Activated CD8-positive, alpha-beta T cell treated with anti-CD3 and anti-CD28 coated beads, Interleukin-2, amount 10 ng/mL, durations not matched to agents 7 days and 5 days (primary cell): ENCODE data around the gene FGD4. TPM values are rescaled to one million over a fixed set of nuclear protein-coding genes. Genes with fewer than 3 reads are reported as not detected.

Experiments
- ATAC-seq: fragments of 150-1000 bp; cut with Tn5 transposase; one replicate; pipeline ENCODE4 v1.10.0; 2021; ENCODE audit warnings: moderate library complexity
- CTCF ChIA-PET: fragments of 350-600 bp; sonication (Branson Sonifier 250); formaldehyde crosslinking; loops from one replicate; lab custom pipeline; 2021; ENCODE audit warnings: antibody characterized with exemption; lab: Charles Lee
- POLR2A ChIA-PET: fragments of 350-600 bp; sonication (Branson Sonifier 250); formaldehyde crosslinking; loops from one replicate; lab custom pipeline; 2021; ENCODE audit warnings: antibody characterized with exemption; lab: Charles Lee
- DNase-seq: peaks from one replicate; pipeline ENCODE4 v3.0.0-alpha.2; 2020
- H3K27ac Mint-ChIP-seq: one replicate; pipeline ENCODE4 v1.8.0; 2021; ENCODE audit warnings: mild to moderate bottlenecking, mixed read lengths
- H3K27me3 Mint-ChIP-seq: one replicate; pipeline ENCODE4 v1.8.0; 2021; ENCODE audit warnings: low read depth, mixed read lengths
- H3K36me3 Mint-ChIP-seq: one replicate; pipeline ENCODE4 v1.8.0; 2021; ENCODE audit warnings: low read depth, mixed read lengths
- H3K4me1 Mint-ChIP-seq: one replicate; pipeline ENCODE4 v1.8.0; 2021; ENCODE audit warnings: low read depth, mixed read lengths
- H3K4me3 Mint-ChIP-seq: one replicate; pipeline ENCODE4 v1.8.0; 2021; ENCODE audit warnings: mild to moderate bottlenecking, mixed read lengths
- H3K9me3 Mint-ChIP-seq: one replicate; pipeline ENCODE4 v1.8.0; 2022; ENCODE audit warnings: mixed read lengths; ENCODE audit not compliant: insufficient read depth
- total RNA-seq, 2 experiments: library from RNA; stranded (reverse); gene quantifications; one replicate each; pipeline ENCODE4 v1.2.3, GENCODE V29; 2021

Gene FGD4
- under 1 TPM; 0.66 to 0.68 TPM for total RNA-seq

GRCh38 chr12:32399370-32400113 lies at the start of gene FGD4:
Gene FGD4, plus strand, starts transcription at chr12:32399558.
- no peaks in the 10 kb centered on the region for H3K9me3 Mint-ChIP-seq
- H3K27me3 Mint-ChIP-seq = peaks cover 29% of the 10 kb centered on the region
- peaks cover 12% of the 10 kb centered on the region for H3K4me1 Mint-ChIP-seq
- CTCF ChIA-PET = interaction anchor here (1.1 kb wide), 1 partner anchor 356 kb away, joined by 3 read pairs; the partner anchor contains the start of gene YARS2
- peak within 1 kb of the TSS; percentile 83 for H3K4me3 Mint-ChIP-seq
- ATAC-seq = peak; percentile 91
- peak within 1 kb of the TSS; percentile 13 for H3K27ac Mint-ChIP-seq
- H3K36me3 Mint-ChIP-seq = no peaks in the 10 kb centered on the region
- POLR2A ChIA-PET = no interaction called here
- DNase-seq = peak; percentile 78

- no peak for ATAC-seq
- Mint-ChIP-seq H3K4me3 (no peak overlapping the region), H3K4me1 (no peaks in the 10 kb centered on the region), H3K9me3 (no peaks in the 10 kb centered on the region), H3K36me3 (no peaks in the 10 kb centered on the region), H3K27me3 (no peaks in the 10 kb centered on the region), H3K27ac (no peak overlapping the region)
- ChIA-PET CTCF (interaction anchor here (0.8 to 1.4 kb wide), 2 partner anchors 12 to 24 kb away, joined by 3 to 4 read pairs; no protein-coding TSS in a partner anchor), POLR2A (no interaction called here)
- DNase-seq = no peak
Observed at GRCh38 chr12:32353540-32353939, 45.8 kb upstream of the FGD4 start.

GRCh38 chr12:32357601-32358249 lies 41.6 kb upstream of the FGD4 start:
- no peak overlapping the region for H3K27ac Mint-ChIP-seq
- CTCF ChIA-PET = no interaction called here
- no peak overlapping the region for H3K4me3 Mint-ChIP-seq
- ATAC-seq (no peak), DNase-seq (no peak)
- no peaks in the 10 kb centered on the region for H3K36me3 Mint-ChIP-seq
- H3K9me3 Mint-ChIP-seq = no peaks in the 10 kb centered on the region
- no peaks in the 10 kb centered on the region for H3K27me3 Mint-ChIP-seq
- POLR2A ChIA-PET = no interaction called here
- H3K4me1 Mint-ChIP-seq = no peaks in the 10 kb centered on the region

- Mint-ChIP-seq H3K9me3 (no peaks in the 10 kb centered on the region), H3K4me3 (no peak overlapping the region), H3K27ac (no peak overlapping the region), H3K36me3 (no peaks in the 10 kb centered on the region), H3K27me3 (no peaks in the 10 kb centered on the region), H3K4me1 (no peaks in the 10 kb centered on the region)
- ATAC-seq (no peak), DNase-seq (no peak)
- CTCF ChIA-PET = no interaction called here
- POLR2A ChIA-PET = no interaction called here
Observed at GRCh38 chr12:32360956-32361355, 38.4 kb upstream of the FGD4 start.

- H3K36me3 Mint-ChIP-seq = no peaks in the 10 kb centered on the region
- DNase-seq (no peak), ATAC-seq (no peak)
- POLR2A ChIA-PET = no interaction called here
- H3K27ac Mint-ChIP-seq = no peak overlapping the region
- CTCF ChIA-PET = interaction anchor here (1.1 kb wide), 1 partner anchor 393 kb away, joined by 3 read pairs; the partner anchor contains the start of gene YARS2
- no peaks in the 10 kb centered on the region for H3K9me3 Mint-ChIP-seq
- no peaks in the 10 kb centered on the region for H3K4me1 Mint-ChIP-seq
- no peak overlapping the region for H3K4me3 Mint-ChIP-seq
- no peaks in the 10 kb centered on the region for H3K27me3 Mint-ChIP-seq
Observed at GRCh38 chr12:32362892-32363291, 36.5 kb upstream of the FGD4 start.

- Mint-ChIP-seq H3K27me3 (no peaks in the 10 kb centered on the region), H3K9me3 (no peaks in the 10 kb centered on the region), H3K4me1 (no peaks in the 10 kb centered on the region), H3K4me3 (no peak overlapping the region), H3K27ac (no peak overlapping the region), H3K36me3 (no peaks in the 10 kb centered on the region)
- POLR2A ChIA-PET = no interaction called here
- ATAC-seq = no peak
- CTCF ChIA-PET = interaction anchor here (0.7 to 1.7 kb wide), 13 partner anchors 10 to 728 kb away, joined by 3 to 7 read pairs (median 3); partner anchors contain the start of gene YARS2
- peak; percentile 60 for DNase-seq
Observed at GRCh38 chr12:32365473-32366064, 33.8 kb upstream of the FGD4 start.

GRCh38 chr12:32366714-32367113 lies 32.6 kb upstream of the FGD4 start:
- CTCF ChIA-PET = interaction anchor here (1.2 to 1.7 kb wide), 4 partner anchors 9 to 389 kb away, joined by 3 to 6 read pairs (median 6); partner anchors contain the start of gene YARS2
- ATAC-seq (no peak), DNase-seq (no peak)
- Mint-ChIP-seq H3K4me1 (no peaks in the 10 kb centered on the region), H3K27me3 (no peaks in the 10 kb centered on the region), H3K4me3 (no peak overlapping the region), H3K27ac (no peak overlapping the region), H3K9me3 (no peaks in the 10 kb centered on the region), H3K36me3 (no peaks in the 10 kb centered on the region)
- POLR2A ChIA-PET = no interaction called here

GRCh38 chr12:32367381-32367780 lies 32.0 kb upstream of the FGD4 start:
- CTCF ChIA-PET = interaction anchor here (1.2 to 1.6 kb wide), 2 partner anchors 83 to 388 kb away, joined by 3 to 5 read pairs; partner anchors contain the start of gene YARS2
- Mint-ChIP-seq H3K27ac (no peak overlapping the region), H3K27me3 (no peaks in the 10 kb centered on the region), H3K4me3 (no peak overlapping the region), H3K4me1 (no peaks in the 10 kb centered on the region), H3K36me3 (no peaks in the 10 kb centered on the region), H3K9me3 (no peaks in the 10 kb centered on the region)
- no peak for ATAC-seq
- POLR2A ChIA-PET = interaction anchor here (0.7 kb wide), 1 partner anchor 388 kb away, joined by 3 read pairs; the partner anchor contains the start of gene YARS2
- DNase-seq = no peak

GRCh38 chr12:32369202-32369601 lies 30.2 kb upstream of the FGD4 start:
- H3K4me1 Mint-ChIP-seq = no peaks in the 10 kb centered on the region
- ATAC-seq (no peak), DNase-seq (no peak)
- no peaks in the 10 kb centered on the region for H3K36me3 Mint-ChIP-seq
- H3K9me3 Mint-ChIP-seq = no peaks in the 10 kb centered on the region
- H3K4me3 Mint-ChIP-seq = no peak overlapping the region
- ChIA-PET POLR2A (no interaction called here), CTCF (no interaction called here)
- H3K27me3 Mint-ChIP-seq = no peaks in the 10 kb centered on the region
- no peak overlapping the region for H3K27ac Mint-ChIP-seq

- DNase-seq (no peak), ATAC-seq (no peak)
- H3K27me3 Mint-ChIP-seq = no peaks in the 10 kb centered on the region
- H3K27ac Mint-ChIP-seq = no peak overlapping the region
- H3K36me3 Mint-ChIP-seq = no peaks in the 10 kb centered on the region
- CTCF ChIA-PET = interaction anchor here (0.9 kb wide), 1 partner anchor 11 kb away, joined by 3 read pairs; no protein-coding TSS in a partner anchor
- no peaks in the 10 kb centered on the region for H3K4me1 Mint-ChIP-seq
- H3K4me3 Mint-ChIP-seq = no peak overlapping the region
- POLR2A ChIA-PET = no interaction called here
- H3K9me3 Mint-ChIP-seq = no peaks in the 10 kb centered on the region
Observed at GRCh38 chr12:32377344-32378055, 21.9 kb upstream of the FGD4 start.

- Mint-ChIP-seq H3K27me3 (peaks cover 2% of the 10 kb centered on the region), H3K36me3 (no peaks in the 10 kb centered on the region), H3K4me1 (no peaks in the 10 kb centered on the region), H3K9me3 (no peaks in the 10 kb centered on the region), H3K4me3 (no peak overlapping the region), H3K27ac (no peak overlapping the region)
- CTCF ChIA-PET = no interaction called here
- ATAC-seq (no peak), DNase-seq (no peak)
- POLR2A ChIA-PET = no interaction called here
Observed at GRCh38 chr12:32379213-32379612, 20.1 kb upstream of the FGD4 start.
